Measurements from ENCODE around the gene KPNB1. TPM values are rescaled to one million over a fixed set of nuclear protein-coding genes. Genes with fewer than 3 reads are reported as not detected.

Gene KPNB1
- total and polyA plus RNA-seq, 2 of the 4 experiments (the other 2 are of a cell fraction): 206 to 1,082 TPM

DNA sequence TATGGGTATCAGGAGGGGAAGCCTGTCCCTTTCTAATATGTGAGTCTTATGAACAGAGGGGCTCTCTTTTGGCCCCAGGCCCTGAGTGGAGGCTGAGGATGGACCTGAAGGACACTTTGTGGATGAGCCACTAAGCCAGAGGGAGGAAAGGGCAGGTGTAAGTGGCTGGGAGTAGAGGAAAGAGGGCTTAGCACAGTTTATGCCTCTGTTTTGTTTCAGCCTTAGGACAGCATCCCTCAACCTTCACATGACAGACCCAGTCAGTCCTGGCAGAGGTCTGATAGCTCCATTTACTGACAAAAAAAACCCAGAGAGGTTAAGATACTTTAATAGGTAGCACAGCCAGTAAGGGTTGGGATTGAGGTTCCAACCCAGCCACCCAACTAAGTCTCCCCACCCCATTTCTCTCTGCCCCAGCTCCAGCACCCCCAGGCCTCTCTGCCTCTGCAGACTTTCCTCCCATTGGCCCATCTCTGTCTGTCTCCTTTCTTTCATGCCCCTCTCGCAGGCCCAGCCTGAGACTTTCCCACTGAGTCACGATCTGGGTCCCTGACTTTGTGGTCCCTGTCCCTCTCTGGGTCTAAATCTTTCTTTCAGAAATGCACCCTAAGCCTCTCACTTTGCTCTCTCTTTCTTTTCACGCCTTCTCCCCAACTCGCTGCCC lies 78.6 kb downstream of the KPNB1 start:
- no peaks in the 10 kb centered on the region for H3K79me1 ChIP-seq (ENCODE audit: low read depth in 1 of 2, low read length in 2 of 2)
- H2BK15ac ChIP-seq (ENCODE audit: low read depth, low read length): no peak overlapping the region
- DNase-seq (no peak), ATAC-seq (ENCODE audit: low read depth) (no peak)
- no peak overlapping the region for H3K4ac ChIP-seq (ENCODE audit: low read depth, low read length)
- peaks cover 8% of the 10 kb centered on the region for H4K20me1 ChIP-seq (ENCODE audit: insufficient read depth, low read length)
- no peak overlapping the region for H3K56ac ChIP-seq (ENCODE audit: extremely low read depth, insufficient read depth, low read length)
- dilution Hi-C loops (cut with HindIII; ENCODE audit: low sequenced_read_pairs, unreplicated experiment) (no loop called here), intact Hi-C loops (cut with micrococcal nuclease) (loop anchor here (10.0 kb wide), 1 partner anchor 46 kb away; no protein-coding TSS in a partner anchor), in situ Hi-C loops (cut with MboI; ENCODE audit: low sequenced_read_pairs) (no loop called here)
- H2AK5ac ChIP-seq (ENCODE audit: low read depth, low read length): no peak overlapping the region
- TF ChIP-seq FOS (IDR thresholded peaks at IDR 0.05; ENCODE audit: low read depth, low read length) (no peak), RAD21 (IDR thresholded peaks at IDR 0.05; ENCODE audit: low read length) (no peak), RFX5 (IDR thresholded peaks at IDR 0.05; ENCODE audit: low read depth, low read length) (no peak), ELK1 (IDR thresholded peaks at IDR 0.05; ENCODE audit: borderline replicate concordance, low read depth, low read length) (no peak), SMC3 (IDR thresholded peaks at IDR 0.05; ENCODE audit: low read depth, low read length) (no peak), MAFK (IDR thresholded peaks at IDR 0.05; ENCODE audit: low read depth, low read length) (no peak), POLR2A (IDR thresholded peaks at IDR 0.05; ENCODE audit: low read depth, low read length) (no peak), MAZ (IDR thresholded peaks at IDR 0.05; ENCODE audit: borderline replicate concordance, low read depth, low read length) (no peak), RCOR1 (IDR thresholded peaks at IDR 0.05; ENCODE audit: insufficient replicate concordance, low read length) (no peak), CTCF (conservative IDR thresholded peaks at IDR 0.05; ENCODE audit: low read depth, low read length) (no peak), CHD1 (IDR thresholded peaks at IDR 0.05; ENCODE audit: low read depth, low read length) (no peak), CEBPB (IDR thresholded peaks at IDR 0.05; ENCODE audit: low read depth, low read length) (no peak), MXI1 (IDR thresholded peaks at IDR 0.05; ENCODE audit: borderline replicate concordance, low read depth, low read length) (no peak), NFE2L2 (IDR thresholded peaks at IDR 0.05; ENCODE audit: low read depth, low read length) (no peak), BHLHE40 (IDR thresholded peaks at IDR 0.05; ENCODE audit: low read depth, low read length) (no peak), USF2 (IDR thresholded peaks at IDR 0.05; ENCODE audit: low read depth, low read length) (no peak)
- no peaks in the 10 kb centered on the region for H3K4me1 ChIP-seq (ENCODE audit: control insufficient read depth, insufficient read depth, low read length)
- POLR2A ChIA-PET (ENCODE audit: unreplicated experiment): interaction anchor here (0.6 kb wide), 1 partner anchor 15 kb away, joined by 3 read pairs; no protein-coding TSS in a partner anchor
- no peak overlapping the region for H2BK20ac ChIP-seq (ENCODE audit: low read depth, low read length)
- peaks cover 93% of the 10 kb centered on the region for H3K27me3 ChIP-seq (ENCODE audit: control insufficient read depth, insufficient read depth, low read length)
- no peak overlapping the region for H3K4me2 ChIP-seq (ENCODE audit: low read depth, low read length)
- BruUV-seq (replicated peaks): no TSS peak
- H4K91ac ChIP-seq (ENCODE audit: insufficient read depth, low read depth, low read length): no peak overlapping the region
- H2AFZ ChIP-seq (replicated peaks; ENCODE audit: low read length, poor library complexity): no peak overlapping the region
- no peak overlapping the region for H3K18ac ChIP-seq (ENCODE audit: low read depth, low read length)
- H2AK9ac ChIP-seq (replicated peaks; ENCODE audit: low read depth, low read length, poor library complexity): no peak overlapping the region
- H3K14ac ChIP-seq (replicated peaks; ENCODE audit: low read depth, low read length): no peak overlapping the region
- H3K9me1 ChIP-seq (ENCODE audit: insufficient read depth, low read length): no peaks in the 10 kb centered on the region
- H3K9ac ChIP-seq (ENCODE audit: low read depth, low read length): no peak overlapping the region
- H2BK120ac ChIP-seq (ENCODE audit: low read depth, low read length): no peak overlapping the region
- H2BK5ac ChIP-seq (ENCODE audit: low read depth, low read length, poor library complexity, severe bottlenecking): no peak overlapping the region
- no peak overlapping the region for H3K4me3 ChIP-seq (ENCODE audit: insufficient read depth, low read depth, low read length)
- no peaks in the 10 kb centered on the region for H3K9me3 ChIP-seq (ENCODE audit: control insufficient read depth, insufficient read depth, low read length)
- CTCF ChIA-PET: no interaction called here
- H4K5ac ChIP-seq (ENCODE audit: low read depth, low read length): no peak overlapping the region
- H3K27ac ChIP-seq (ENCODE audit: insufficient read depth, low read length): no peak overlapping the region
- no peak overlapping the region for H4K8ac ChIP-seq (ENCODE audit: low read depth in 2 of 2, low read length in 2 of 2)
- 20% methylated on average over 1 of the region's 4 CpGs; no CpG with 5 or more reads in 1 of the 2 experiments for WGBS, 2 experiments (ENCODE audit: extremely low coverage in 2 of 2, insufficient read length in 1 of 2)
- no peaks in the 10 kb centered on the region for H3K36me3 ChIP-seq (ENCODE audit: control insufficient read depth, insufficient read depth, low read length)
- no peak overlapping the region for H3K23ac ChIP-seq (ENCODE audit: low read depth, low read length)

Data from IMR-90 (cell line).